Stomach (tissue), 4 donors: Measurements from ENCODE around the gene OR5B21.

Experiments used
- CTCF ChIP-seq, 7 experiments: fragments of 450-650 bp in 4 of 7; fragments of 200-600 bp in 3 of 7; sonication (generic) in 3 of 7; IDR thresholded peaks; one replicate each; pipeline ENCODE4 v1.5.1; 2016 to 2019; ENCODE audit warnings: antibody characterized with exemption in 7 of 7, control low read depth in 2 of 7, mild to moderate bottlenecking in 1 of 7
- POLR2A ChIP-seq, 4 donors: fragments of 450-650 bp; IDR thresholded peaks; one replicate each; pipeline ENCODE4 v1.6.1; 2016; ENCODE audit warnings: antibody characterized with exemption in 4 of 4, control low read depth in 2 of 4, mild to moderate bottlenecking in 1 of 4, moderate library complexity in 1 of 4

DNA sequence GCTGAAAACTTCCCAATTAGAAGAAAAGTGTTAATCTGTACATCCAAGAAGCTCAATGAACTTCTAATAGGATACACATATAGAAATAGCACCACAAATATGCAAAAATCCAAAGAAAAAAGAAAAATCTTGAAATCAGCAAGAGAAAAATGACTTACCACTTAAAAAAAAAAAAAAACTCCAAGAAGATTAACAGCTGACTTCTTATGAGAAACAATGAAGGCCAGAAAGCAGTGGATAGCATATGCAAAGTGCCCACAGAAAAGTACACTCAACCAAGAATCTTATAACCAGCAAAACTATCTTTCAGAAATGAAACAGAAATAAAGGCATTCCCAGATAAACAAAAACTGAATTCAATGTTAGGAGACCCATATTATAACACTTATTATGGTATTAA lies 36.0 kb downstream of the OR5B21 start:
- TF ChIP-seq CTCF (IDR thresholded peaks at IDR 0.05): no peak
- TF ChIP-seq POLR2A (IDR thresholded peaks at IDR 0.05): no peak
